Suprapubic skin (tissue), 4 donors: ENCODE data around the gene FLT1. TPM values are rescaled to one million over a fixed set of nuclear protein-coding genes. Genes with fewer than 3 reads are reported as not detected.

Source experiments
- DNase-seq, 2 donors: peaks; one replicate each; pipeline ENCODE4 v3.0.0-alpha.2; 2019; ENCODE audit warnings: low spot score in 2 of 2
- H3K27ac ChIP-seq: fragments of 200-600 bp; sonication (generic); one replicate; pipeline ENCODE4 v1.5.1; 2019
- H3K27me3 ChIP-seq: fragments of 200-600 bp; sonication (generic); one replicate; pipeline ENCODE4 v1.5.1; 2019
- H3K36me3 ChIP-seq: fragments of 200-600 bp; sonication (generic); one replicate; pipeline ENCODE4 v1.5.1; 2019
- H3K4me1 ChIP-seq: fragments of 200-600 bp; sonication (generic); one replicate; pipeline ENCODE4 v1.5.1; 2019
- H3K4me3 ChIP-seq: fragments of 200-600 bp; sonication (generic); one replicate; pipeline ENCODE4 v1.5.1; 2019; ENCODE audit warnings: mild to moderate bottlenecking
- H3K9me3 ChIP-seq: fragments of 200-600 bp; sonication (generic); one replicate; pipeline ENCODE4 v1.5.1; 2019
- CTCF ChIP-seq, 2 donors: fragments of 200-600 bp in 1 of 2; fragments of 450-650 bp in 1 of 2; sonication (generic) in 1 of 2; IDR thresholded peaks; one replicate each; pipeline ENCODE4 v1.5.1; 2016 to 2019; ENCODE audit warnings: antibody characterized with exemption in 2 of 2, mild to moderate bottlenecking in 1 of 2, moderate library complexity in 1 of 2
- EP300 ChIP-seq: sonication (generic); formaldehyde crosslinking; IDR thresholded peaks from one replicate; pipeline ENCODE4 v1.6.1; 2017; ENCODE audit warnings: antibody characterized with exemption
- POLR2A ChIP-seq, 2 donors: fragments of 450-650 bp; IDR thresholded peaks; one replicate each; pipeline ENCODE4 v1.6.1; 2017; ENCODE audit warnings: antibody characterized with exemption in 2 of 2, mild to moderate bottlenecking in 2 of 2, moderate library complexity in 2 of 2
- POLR2AphosphoS5 ChIP-seq, 3 donors: sonication (generic); formaldehyde crosslinking; IDR thresholded peaks; one replicate each; pipeline ENCODE4 v1.6.1; 2017; ENCODE audit warnings: antibody characterized with exemption in 3 of 3
- whole genome bisulfite sequencing: methylation state at CpG from one replicate; pipeline ENCODE4 v1.1.5; 2018; 5-methylcytosine and 5-hydroxymethylcytosine counted together
- total RNA-seq, 4 donors: library from RNA; depleted of rRNA; stranded (reverse); fragments of >200 nt; gene quantifications; one replicate each; pipeline ENCODE4 v1.1.0, GENCODE V29; 2016

Gene FLT1
- total RNA-seq, 4 donors from 2014 or later = 3.8 to 14.2 (median 6.8) TPM

DNA sequence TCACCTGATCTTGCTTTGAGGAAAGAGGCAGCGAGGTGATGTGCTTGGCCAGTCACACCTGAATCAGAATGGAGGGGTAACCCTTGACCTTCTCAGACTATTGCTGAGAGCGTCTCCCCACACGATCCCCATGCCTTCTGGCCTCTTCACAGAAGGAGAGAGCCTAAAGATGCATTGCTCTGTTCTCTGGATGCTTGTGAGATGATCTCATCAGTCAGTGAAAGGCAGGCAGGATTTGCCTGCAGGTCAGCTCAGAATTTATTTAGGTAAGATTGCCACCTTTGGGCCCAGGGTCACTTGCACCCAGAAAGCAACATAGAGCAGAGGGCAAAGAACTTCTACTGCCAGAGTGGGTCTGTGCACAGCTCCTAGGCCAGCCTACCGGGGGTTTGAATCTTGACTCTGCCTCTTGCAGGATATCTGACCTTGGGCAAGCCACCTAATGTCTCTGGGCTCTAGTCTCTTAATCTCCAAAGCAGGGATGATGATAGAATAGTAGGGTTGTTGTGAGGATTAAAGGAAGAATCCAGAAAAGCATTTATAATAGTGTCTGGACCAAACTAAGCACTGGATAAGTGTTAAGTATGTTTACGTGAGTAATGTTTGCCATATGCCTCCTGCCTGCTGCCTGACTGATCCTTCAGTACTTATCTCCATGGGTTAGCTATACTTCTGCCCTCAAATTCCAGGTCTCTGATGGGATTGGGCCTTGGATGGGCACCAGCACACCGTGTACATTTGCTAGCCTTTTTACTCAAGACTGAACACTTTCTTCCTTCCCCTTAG is 8.4 kb upstream of the FLT1 start:
- no peak for TF ChIP-seq POLR2A (IDR thresholded peaks at IDR 0.05)
- no peak for TF ChIP-seq CTCF (IDR thresholded peaks at IDR 0.05)
- TF ChIP-seq POLR2AphosphoS5 (IDR thresholded peaks at IDR 0.05) = no peak
- 72% methylated on average over 6 of the region's 6 CpGs for WGBS
- H3K27ac ChIP-seq = no peak overlapping the region
- no peak for DNase-seq
- H3K9me3 ChIP-seq = no peaks in the 10 kb centered on the region
- no peaks in the 10 kb centered on the region for H3K27me3 ChIP-seq
- no peaks in the 10 kb centered on the region for H3K4me1 ChIP-seq
- H3K36me3 ChIP-seq = no peaks in the 10 kb centered on the region
- H3K4me3 ChIP-seq = no peak overlapping the region

- H3K4me1 ChIP-seq = no peaks in the 10 kb centered on the region
- peaks cover 2% of the 10 kb centered on the region for H3K27me3 ChIP-seq
- 70% methylated on average over 6 of the region's 6 CpGs for WGBS
- H3K4me3 ChIP-seq = no peak overlapping the region
- DNase-seq = no peak
- no peaks in the 10 kb centered on the region for H3K9me3 ChIP-seq
- H3K36me3 ChIP-seq = no peaks in the 10 kb centered on the region
- no peak overlapping the region for H3K27ac ChIP-seq
- TF ChIP-seq POLR2A (IDR thresholded peaks at IDR 0.05) (no peak), POLR2AphosphoS5 (IDR thresholded peaks at IDR 0.05) (no peak), EP300 (no peak), CTCF (IDR thresholded peaks at IDR 0.05) (no peak)
Observed at GRCh38 chr13:28501547-28501946, 6.6 kb upstream of the FLT1 start.

GRCh38 chr13:28499609-28500008 is 4.7 kb upstream of the FLT1 start:
- Histone ChIP-seq H3K9me3 (no peaks in the 10 kb centered on the region), H3K4me1 (peaks cover 15% of the 10 kb centered on the region), H3K36me3 (no peaks in the 10 kb centered on the region), H3K27ac (no peak overlapping the region), H3K27me3 (peaks cover 22% of the 10 kb centered on the region), H3K4me3 (no peak overlapping the region)
- TF ChIP-seq CTCF (IDR thresholded peaks at IDR 0.05) = no peak
- no peak for TF ChIP-seq EP300
- no peak for TF ChIP-seq POLR2A (IDR thresholded peaks at IDR 0.05)
- no peak for TF ChIP-seq POLR2AphosphoS5 (IDR thresholded peaks at IDR 0.05)
- 80% methylated on average over 5 of the region's 5 CpGs for whole genome bisulfite sequencing
- DNase-seq = no peak

GRCh38 chr13:28498481-28499115 is 3.7 kb upstream of the FLT1 start:
- Histone ChIP-seq H3K9me3 (no peaks in the 10 kb centered on the region), H3K27me3 (peaks cover 32% of the 10 kb centered on the region), H3K4me3 (no peak overlapping the region), H3K27ac (no peak overlapping the region), H3K36me3 (no peaks in the 10 kb centered on the region), H3K4me1 (peaks cover 26% of the 10 kb centered on the region)
- TF ChIP-seq POLR2AphosphoS5 (IDR thresholded peaks at IDR 0.05) = no peak
- no peak for TF ChIP-seq CTCF (IDR thresholded peaks at IDR 0.05)
- TF ChIP-seq EP300 = no peak
- TF ChIP-seq POLR2A (IDR thresholded peaks at IDR 0.05) = no peak
- WGBS = 85% methylated on average over 16 of the region's 16 CpGs
- DNase-seq = no peak

DNA sequence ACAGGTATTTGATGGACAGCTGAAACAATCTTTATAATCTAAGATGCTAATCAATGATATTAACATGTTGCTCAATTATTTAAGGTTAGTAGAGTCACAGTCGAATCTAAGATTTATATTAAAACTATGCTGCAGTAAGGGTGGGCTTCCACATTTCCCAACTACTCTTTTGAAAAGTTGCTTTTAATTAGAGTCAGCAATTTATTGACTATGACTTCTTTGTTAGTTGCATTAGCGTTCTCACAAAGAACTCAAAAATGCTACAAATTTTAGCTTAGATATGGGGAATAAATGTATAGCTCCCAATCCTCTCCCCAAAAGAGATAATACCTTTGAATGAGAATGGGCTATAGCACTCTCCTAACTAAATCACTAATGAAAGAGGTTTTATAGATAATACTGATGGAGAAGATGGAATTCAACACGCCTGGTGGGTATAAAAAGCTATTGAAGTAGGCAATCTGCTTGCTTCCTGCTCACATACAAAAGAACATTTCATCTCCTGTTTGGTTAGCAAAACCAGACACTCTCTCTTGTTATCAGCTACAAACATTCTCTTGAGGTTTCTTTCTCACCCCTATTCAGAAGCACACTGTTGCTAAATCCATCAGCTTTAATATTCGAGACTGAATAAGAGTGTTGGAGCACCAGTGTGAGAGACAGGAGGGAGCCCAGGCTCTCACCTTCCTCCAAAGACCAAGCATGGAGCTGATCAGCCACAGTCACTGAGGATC is 2.4 kb upstream of the FLT1 start:
- no peaks in the 10 kb centered on the region for H3K36me3 ChIP-seq
- H3K9me3 ChIP-seq = no peaks in the 10 kb centered on the region
- WGBS = 76% methylated on average over 4 of the region's 4 CpGs
- no peak overlapping the region for H3K27ac ChIP-seq
- TF ChIP-seq EP300 = no peak
- H3K4me3 ChIP-seq = no peak overlapping the region
- DNase-seq = no peak
- peaks cover 27% of the 10 kb centered on the region for H3K4me1 ChIP-seq
- H3K27me3 ChIP-seq = peaks cover 45% of the 10 kb centered on the region
